DND-41 (cell line): ENCODE data around the gene WDR5.

Source experiments
- ATAC-seq: fragments of 200-7000 bp; cut with Tn5 transposase; 3 replicates; pipeline ENCODE4 v1.9.1; 2021; ENCODE audit warnings: low read depth; ENCODE audit not compliant: insufficient read depth
- DNase-seq: peaks from one replicate; pipeline ENCODE4 v3.0.0-alpha.2; 2020
- H2AFZ ChIP-seq: 2 replicates; pipeline ENCODE4 v1.6.0; 2012; ENCODE audit warnings: low read depth, low read length
- H3K27ac ChIP-seq: 2 replicates; pipeline ENCODE4 v1.5.1; 2012; ENCODE audit warnings: low read length, inconsistent platforms
- H3K27me3 ChIP-seq: fragments of 200-600 bp; sonication (generic); 2 replicates; pipeline ENCODE4 v1.6.0; 2012; ENCODE audit warnings: low read length, mild to moderate bottlenecking, inconsistent platforms; ENCODE audit not compliant: insufficient read depth, poor library complexity
- H3K36me3 ChIP-seq: 2 replicates; pipeline ENCODE4 v1.5.1; 2012; ENCODE audit warnings: low read length, inconsistent platforms; ENCODE audit not compliant: insufficient read depth
- H3K4me1 ChIP-seq: 2 replicates; pipeline ENCODE4 v1.5.1; 2012; ENCODE audit warnings: mild to moderate bottlenecking, low read length; ENCODE audit not compliant: insufficient read depth
- H3K4me2 ChIP-seq: 2 replicates; pipeline ENCODE4 v1.6.0; 2012; ENCODE audit warnings: mild to moderate bottlenecking, moderate library complexity, low read length, inconsistent platforms; ENCODE audit not compliant: insufficient read depth
- H3K4me3 ChIP-seq, 2 experiments: fragments of 200-600 bp in 1 of 2; shearing (Covaris generic) in 1 of 2; 2 replicates each; pipeline ENCODE4 v1.5.1; 2012 to 2016; ENCODE audit warnings: inconsistent platforms in 2 of 2, low read length in 2 of 2, mild to moderate bottlenecking in 2 of 2, low read depth in 1 of 2, moderate library complexity in 1 of 2
- H3K79me2 ChIP-seq: 2 replicates; pipeline ENCODE4 v1.6.0; 2012; ENCODE audit warnings: low read length, inconsistent platforms; ENCODE audit not compliant: insufficient read depth
- H3K9ac ChIP-seq: 2 replicates; pipeline ENCODE4 v1.6.0; 2012; ENCODE audit warnings: low read depth, mild to moderate bottlenecking, inconsistent platforms, low read length, moderate library complexity
- H3K9me3 ChIP-seq: 2 replicates; pipeline ENCODE4 v1.5.1; 2012; ENCODE audit warnings: low read length, moderate library complexity, mild to moderate bottlenecking, inconsistent platforms; ENCODE audit not compliant: insufficient read depth, severe bottlenecking
- H4K20me1 ChIP-seq: 2 replicates; pipeline ENCODE4 v1.6.0; 2012; ENCODE audit warnings: low read length; ENCODE audit not compliant: insufficient read depth
- CTCF ChIP-seq: IDR thresholded peaks from 2 replicates; pipeline ENCODE4 v1.5.1; 2012; ENCODE audit warnings: borderline replicate concordance, low read length, moderate library complexity, mild to moderate bottlenecking; ENCODE audit not compliant: poor library complexity, severe bottlenecking; ENCODE audit errors: extremely low read depth
- EZH2 ChIP-seq: IDR thresholded peaks from 3 replicates; pipeline ENCODE4 v1.6.1; 2012; ENCODE audit warnings: borderline replicate concordance, low read depth, mild to moderate bottlenecking, moderate library complexity, low read length, inconsistent platforms; ENCODE audit not compliant: severe bottlenecking

Gene WDR5

GRCh38 chr9:134186471-134187109, 50.7 kb downstream of the WDR5 start:
- no peaks in the 10 kb centered on the region for H3K36me3 ChIP-seq
- ATAC-seq (no peak), DNase-seq (no peak)
- no peak for TF ChIP-seq EZH2
- TF ChIP-seq CTCF, result no peak
- H3K4me3 ChIP-seq, result no peak overlapping the region
- H4K20me1 ChIP-seq, result no peaks in the 10 kb centered on the region
- H2AFZ ChIP-seq, result no peak overlapping the region
- H3K27ac ChIP-seq, result no peak overlapping the region
- no peaks in the 10 kb centered on the region for H3K9me3 ChIP-seq
- H3K79me2 ChIP-seq, result no peaks in the 10 kb centered on the region
- no peak overlapping the region for H3K9ac ChIP-seq
- H3K4me2 ChIP-seq, result no peak overlapping the region
- no peaks in the 10 kb centered on the region for H3K4me1 ChIP-seq
- no peaks in the 10 kb centered on the region for H3K27me3 ChIP-seq

- no peaks in the 10 kb centered on the region for H3K36me3 ChIP-seq
- no peaks in the 10 kb centered on the region for H3K4me1 ChIP-seq
- no peak for TF ChIP-seq EZH2
- TF ChIP-seq CTCF, result no peak
- H3K4me2 ChIP-seq, result no peak overlapping the region
- ATAC-seq (no peak), DNase-seq (no peak)
- H3K79me2 ChIP-seq, result no peaks in the 10 kb centered on the region
- H3K9me3 ChIP-seq, result no peaks in the 10 kb centered on the region
- no peak overlapping the region for H3K9ac ChIP-seq
- H4K20me1 ChIP-seq, result no peaks in the 10 kb centered on the region
- H3K4me3 ChIP-seq, result no peak overlapping the region
- H3K27me3 ChIP-seq, result no peaks in the 10 kb centered on the region
- no peak overlapping the region for H2AFZ ChIP-seq
- no peak overlapping the region for H3K27ac ChIP-seq
Observed at GRCh38 chr9:134187110-134187531, 51.2 kb downstream of the WDR5 start.

GRCh38 chr9:134187891-134188385, 52.1 kb downstream of the WDR5 start:
- no peak overlapping the region for H2AFZ ChIP-seq
- no peak for ATAC-seq
- TF ChIP-seq EZH2 (no peak), CTCF (no peak)
- no peak overlapping the region for H3K4me3 ChIP-seq
- H3K9ac ChIP-seq, result no peak overlapping the region
- no peaks in the 10 kb centered on the region for H4K20me1 ChIP-seq
- no peaks in the 10 kb centered on the region for H3K27me3 ChIP-seq
- DNase-seq, result no peak
- H3K9me3 ChIP-seq, result no peaks in the 10 kb centered on the region
- H3K79me2 ChIP-seq, result no peaks in the 10 kb centered on the region
- no peaks in the 10 kb centered on the region for H3K4me1 ChIP-seq
- no peaks in the 10 kb centered on the region for H3K36me3 ChIP-seq
- no peak overlapping the region for H3K4me2 ChIP-seq
- no peak overlapping the region for H3K27ac ChIP-seq
